Neural cell (in vitro differentiated cells): ENCODE results near the gene EVL. TPM values are rescaled to one million over a fixed set of nuclear protein-coding genes. Genes with fewer than 3 reads are reported as not detected.

Experiments
- H2AFZ ChIP-seq: fragments of 200-600, 300-800 bp; sonication (generic), shearing (Covaris generic); 2 replicates; pipeline ENCODE4 v1.6.0; 2014; ENCODE audit warnings: low read depth, mild to moderate bottlenecking, antibody characterized with exemption, low read length, moderate library complexity
- H3F3A ChIP-seq: fragments of 200-600 bp; shearing (Covaris generic); 2 replicates; pipeline ENCODE4 v1.6.1; 2016; ENCODE audit warnings: mild to moderate bottlenecking, moderate library complexity, mixed read lengths, antibody characterized with exemption, low read length; ENCODE audit not compliant: insufficient read depth, poor library complexity, severe bottlenecking
- H3K27ac ChIP-seq: fragments of 200-600, 300-800 bp; sonication (generic), shearing (Covaris generic); 2 replicates; pipeline ENCODE4 v1.5.1; 2014; ENCODE audit warnings: mild to moderate bottlenecking, low read length, moderate library complexity
- H3K27me3 ChIP-seq: fragments of 300-800, 200-600 bp; sonication (generic), shearing (Covaris generic); 2 replicates; pipeline ENCODE4 v1.6.0; 2014; ENCODE audit warnings: mild to moderate bottlenecking, low read depth, low read length, moderate library complexity; ENCODE audit not compliant: insufficient read depth
- H3K36me3 ChIP-seq: fragments of 300-800, 200-600 bp; sonication (generic), shearing (Covaris generic); 2 replicates; pipeline ENCODE4 v1.5.1; 2014; ENCODE audit warnings: mild to moderate bottlenecking, antibody characterized with exemption, low read length, moderate library complexity; ENCODE audit not compliant: insufficient read depth
- H3K4me2 ChIP-seq: fragments of 300-800, 200-600 bp; sonication (generic), shearing (Covaris generic); 2 replicates; pipeline ENCODE4 v1.6.0; 2014; ENCODE audit warnings: mild to moderate bottlenecking, low read length
- H3K4me3 ChIP-seq: fragments of 300-800, 200-600 bp; sonication (generic), shearing (Covaris generic); 2 replicates; pipeline ENCODE4 v1.5.1; 2014; ENCODE audit warnings: mild to moderate bottlenecking, low read length, moderate library complexity
- H3K79me2 ChIP-seq: fragments of 200-600 bp; shearing (Covaris generic); replicated peaks from 2 replicates; pipeline ENCODE4 v1.6.0; 2014; ENCODE audit warnings: mild to moderate bottlenecking, low read length, moderate library complexity; ENCODE audit not compliant: insufficient read depth
- H3K9ac ChIP-seq: fragments of 300-800, 200-600 bp; sonication (generic), shearing (Covaris generic); 2 replicates; pipeline ENCODE4 v1.6.1; 2016; ENCODE audit warnings: mild to moderate bottlenecking, low read length, mixed read lengths
- H3K9me2 ChIP-seq: fragments of 200-600 bp; shearing (Covaris generic); 2 replicates; pipeline ENCODE4 v1.6.1; 2016; ENCODE audit warnings: mild to moderate bottlenecking, low read length, mixed read lengths; ENCODE audit not compliant: insufficient read depth
- H3K9me3 ChIP-seq: fragments of 200-600, 300-800 bp; sonication (generic), shearing (Covaris generic); 2 replicates; pipeline ENCODE4 v1.6.1; 2016; ENCODE audit warnings: mild to moderate bottlenecking, mixed run types, low read length, moderate library complexity, mixed read lengths
- H4K20me1 ChIP-seq: fragments of 200-600 bp; shearing (Covaris generic); 2 replicates; pipeline ENCODE4 v1.6.1; 2016; ENCODE audit warnings: mild to moderate bottlenecking, mixed run types; ENCODE audit not compliant: insufficient read depth
- EP300 ChIP-seq: fragments of 450-650 bp; conservative IDR thresholded peaks from 2 replicates; pipeline ENCODE4 v1.6.1; 2014; ENCODE audit warnings: antibody characterized with exemption, mild to moderate bottlenecking, moderate library complexity; ENCODE audit not compliant: poor library complexity, severe bottlenecking
- EZH2 ChIP-seq: fragments of 200-600, 300-800 bp; shearing (Covaris generic), sonication (generic); IDR thresholded peaks from 2 replicates; pipeline ENCODE4 v1.6.1; 2014; ENCODE audit warnings: antibody characterized with exemption, low read length, borderline replicate concordance, mild to moderate bottlenecking; ENCODE audit not compliant: insufficient read depth, poor library complexity, severe bottlenecking
- MXI1 ChIP-seq: fragments of 450-650 bp; conservative IDR thresholded peaks from 2 replicates; pipeline ENCODE4 v1.6.1; 2014; ENCODE audit warnings: antibody characterized with exemption, mild to moderate bottlenecking; ENCODE audit not compliant: poor library complexity, severe bottlenecking
- POLR2AphosphoS5 ChIP-seq: IDR thresholded peaks from 2 replicates; pipeline ENCODE4 v1.6.1; 2012
- RAD21 ChIP-seq: fragments of 450-650 bp; conservative IDR thresholded peaks from 2 replicates; pipeline ENCODE4 v1.6.1; 2014; ENCODE audit warnings: antibody characterized with exemption, mild to moderate bottlenecking, moderate library complexity
- SMC3 ChIP-seq: fragments of 450-650 bp; conservative IDR thresholded peaks from 2 replicates; pipeline ENCODE4 v1.6.1; 2014; ENCODE audit warnings: antibody characterized with exemption, mild to moderate bottlenecking, moderate library complexity; ENCODE audit not compliant: poor library complexity
- TAF1 ChIP-seq: IDR thresholded peaks from 2 replicates; pipeline ENCODE4 v1.6.1; 2012; ENCODE audit warnings: low read depth
- polyA plus RNA-seq: library from polyadenylated mRNA; depleted of rRNA; stranded (reverse); fragments of >200 nt; gene quantifications from 2 replicates; pipeline ENCODE4 v1.2.3, GENCODE V29; 2014
- TF ChIP-seq, protein P1 (sequence below): fragments of 450-650 bp; IDR thresholded peaks from 2 replicates; pipeline ENCODE4 v1.5.1; 2014; ENCODE audit warnings: antibody characterized with exemption, mild to moderate bottlenecking, moderate library complexity; ENCODE audit not compliant: poor library complexity, severe bottlenecking
- TF ChIP-seq, protein P2 (sequence below): IDR thresholded peaks from 2 replicates; pipeline ENCODE4 v1.6.1; 2012; ENCODE audit warnings: borderline replicate concordance

EVL gene
- polyA plus RNA-seq, 1 donor from 2014 or later: 387 TPM

DNA sequence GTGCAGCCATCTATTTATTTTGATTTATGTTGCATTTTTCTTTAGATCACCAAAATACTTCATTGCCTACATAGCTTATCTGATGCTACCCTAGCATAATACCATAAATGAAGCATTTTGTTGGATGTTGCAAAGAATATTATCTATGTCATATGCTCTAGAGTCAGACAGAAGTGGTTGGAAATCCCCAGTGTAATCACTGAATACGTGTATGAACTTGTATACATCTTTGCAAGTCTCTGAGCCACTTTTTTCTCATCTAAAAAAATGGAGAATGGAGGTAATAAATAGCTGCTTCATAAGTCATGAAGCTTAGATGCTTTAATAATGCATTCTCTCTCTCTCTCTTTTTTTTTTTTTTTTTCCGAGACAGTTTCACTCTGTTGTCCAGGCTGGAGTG, 18.5 kb downstream of the EVL start:
- H3K9me2 ChIP-seq: no peaks in the 10 kb centered on the region
- no peaks in the 10 kb centered on the region for H3K27me3 ChIP-seq
- no peak overlapping the region for H3K4me3 ChIP-seq
- H3F3A ChIP-seq: peaks cover 5% of the 10 kb centered on the region
- peaks cover 22% of the 10 kb centered on the region for H3K79me2 ChIP-seq
- peaks cover 8% of the 10 kb centered on the region for H4K20me1 ChIP-seq
- TF ChIP-seq TAF1 (no peak), RAD21 (no peak), POLR2AphosphoS5 (no peak)
- TF ChIP-seq, protein P1, sequence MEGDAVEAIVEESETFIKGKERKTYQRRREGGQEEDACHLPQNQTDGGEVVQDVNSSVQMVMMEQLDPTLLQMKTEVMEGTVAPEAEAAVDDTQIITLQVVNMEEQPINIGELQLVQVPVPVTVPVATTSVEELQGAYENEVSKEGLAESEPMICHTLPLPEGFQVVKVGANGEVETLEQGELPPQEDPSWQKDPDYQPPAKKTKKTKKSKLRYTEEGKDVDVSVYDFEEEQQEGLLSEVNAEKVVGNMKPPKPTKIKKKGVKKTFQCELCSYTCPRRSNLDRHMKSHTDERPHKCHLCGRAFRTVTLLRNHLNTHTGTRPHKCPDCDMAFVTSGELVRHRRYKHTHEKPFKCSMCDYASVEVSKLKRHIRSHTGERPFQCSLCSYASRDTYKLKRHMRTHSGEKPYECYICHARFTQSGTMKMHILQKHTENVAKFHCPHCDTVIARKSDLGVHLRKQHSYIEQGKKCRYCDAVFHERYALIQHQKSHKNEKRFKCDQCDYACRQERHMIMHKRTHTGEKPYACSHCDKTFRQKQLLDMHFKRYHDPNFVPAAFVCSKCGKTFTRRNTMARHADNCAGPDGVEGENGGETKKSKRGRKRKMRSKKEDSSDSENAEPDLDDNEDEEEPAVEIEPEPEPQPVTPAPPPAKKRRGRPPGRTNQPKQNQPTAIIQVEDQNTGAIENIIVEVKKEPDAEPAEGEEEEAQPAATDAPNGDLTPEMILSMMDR: no peak
- no peak overlapping the region for H2AFZ ChIP-seq
- H3K27ac ChIP-seq: no peak overlapping the region
- no peak overlapping the region for H3K9ac ChIP-seq
- no peaks in the 10 kb centered on the region for H3K9me3 ChIP-seq
- no peak overlapping the region for H3K4me2 ChIP-seq
- H3K36me3 ChIP-seq: peaks cover 6% of the 10 kb centered on the region

DNA sequence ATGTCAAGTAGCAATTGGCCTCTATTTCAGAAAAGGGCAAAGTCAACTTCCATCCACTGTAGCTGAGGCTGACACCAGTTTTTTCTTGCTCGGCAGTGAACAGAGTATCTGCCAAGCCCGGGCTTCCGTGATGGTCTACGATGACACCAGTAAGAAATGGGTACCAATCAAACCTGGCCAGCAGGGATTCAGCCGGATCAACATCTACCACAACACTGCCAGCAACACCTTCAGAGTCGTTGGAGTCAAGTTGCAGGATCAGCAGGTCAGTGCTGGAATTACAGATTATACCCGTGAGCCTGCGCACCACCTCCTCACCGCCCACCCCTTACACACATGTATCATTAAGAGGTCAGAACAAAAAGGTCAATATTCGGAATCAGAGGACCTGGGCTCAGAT, 19.4 kb downstream of the EVL start:
- Histone ChIP-seq H3K9me2 (no peaks in the 10 kb centered on the region), H3K9ac (no peak overlapping the region), H3K4me3 (no peak overlapping the region), H3K9me3 (no peaks in the 10 kb centered on the region), H3K4me2 (no peak overlapping the region), H3K27me3 (no peaks in the 10 kb centered on the region), H4K20me1 (peaks cover 8% of the 10 kb centered on the region), H3K27ac (no peak overlapping the region), H2AFZ (no peak overlapping the region), H3K36me3 (peaks cover 9% of the 10 kb centered on the region), H3K79me2 (peaks cover 22% of the 10 kb centered on the region), H3F3A (peaks cover 5% of the 10 kb centered on the region)
- no peak for TF ChIP-seq EP300
- TF ChIP-seq MXI1: no peak
- no peak for TF ChIP-seq POLR2AphosphoS5
- no peak for TF ChIP-seq SMC3
- TF ChIP-seq RAD21: no peak

DNA sequence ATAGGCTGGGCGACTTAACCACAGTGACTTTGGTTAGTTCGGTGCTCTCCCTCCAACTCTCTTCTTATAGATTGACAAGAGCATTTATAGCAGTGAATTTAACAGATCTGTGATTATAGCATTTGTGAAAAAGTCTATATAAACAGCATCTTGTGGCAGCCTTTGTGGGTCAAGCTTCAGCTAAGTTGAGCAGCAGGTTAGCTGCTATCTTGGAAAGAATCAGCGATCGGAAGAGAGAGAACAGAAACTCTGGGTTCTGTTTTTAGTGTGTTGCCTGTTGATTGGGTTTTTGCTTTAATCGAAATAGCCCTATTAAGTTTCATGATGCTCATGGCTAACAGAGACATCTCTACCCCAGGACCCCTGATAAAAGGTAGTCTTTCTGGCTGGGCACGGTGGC, 20.2 kb downstream of the EVL start:
- H3F3A ChIP-seq: peaks cover 2% of the 10 kb centered on the region
- H3K27me3 ChIP-seq: no peaks in the 10 kb centered on the region
- H3K79me2 ChIP-seq: peaks cover 22% of the 10 kb centered on the region
- H3K27ac ChIP-seq: no peak overlapping the region
- peaks cover 8% of the 10 kb centered on the region for H4K20me1 ChIP-seq
- TF ChIP-seq TAF1 (no peak), EP300 (no peak), SMC3 (no peak), RAD21 (no peak), MXI1 (no peak), POLR2AphosphoS5 (no peak), EZH2 (no peak)
- TF ChIP-seq, protein P1: no peak
- TF ChIP-seq, protein P2, sequence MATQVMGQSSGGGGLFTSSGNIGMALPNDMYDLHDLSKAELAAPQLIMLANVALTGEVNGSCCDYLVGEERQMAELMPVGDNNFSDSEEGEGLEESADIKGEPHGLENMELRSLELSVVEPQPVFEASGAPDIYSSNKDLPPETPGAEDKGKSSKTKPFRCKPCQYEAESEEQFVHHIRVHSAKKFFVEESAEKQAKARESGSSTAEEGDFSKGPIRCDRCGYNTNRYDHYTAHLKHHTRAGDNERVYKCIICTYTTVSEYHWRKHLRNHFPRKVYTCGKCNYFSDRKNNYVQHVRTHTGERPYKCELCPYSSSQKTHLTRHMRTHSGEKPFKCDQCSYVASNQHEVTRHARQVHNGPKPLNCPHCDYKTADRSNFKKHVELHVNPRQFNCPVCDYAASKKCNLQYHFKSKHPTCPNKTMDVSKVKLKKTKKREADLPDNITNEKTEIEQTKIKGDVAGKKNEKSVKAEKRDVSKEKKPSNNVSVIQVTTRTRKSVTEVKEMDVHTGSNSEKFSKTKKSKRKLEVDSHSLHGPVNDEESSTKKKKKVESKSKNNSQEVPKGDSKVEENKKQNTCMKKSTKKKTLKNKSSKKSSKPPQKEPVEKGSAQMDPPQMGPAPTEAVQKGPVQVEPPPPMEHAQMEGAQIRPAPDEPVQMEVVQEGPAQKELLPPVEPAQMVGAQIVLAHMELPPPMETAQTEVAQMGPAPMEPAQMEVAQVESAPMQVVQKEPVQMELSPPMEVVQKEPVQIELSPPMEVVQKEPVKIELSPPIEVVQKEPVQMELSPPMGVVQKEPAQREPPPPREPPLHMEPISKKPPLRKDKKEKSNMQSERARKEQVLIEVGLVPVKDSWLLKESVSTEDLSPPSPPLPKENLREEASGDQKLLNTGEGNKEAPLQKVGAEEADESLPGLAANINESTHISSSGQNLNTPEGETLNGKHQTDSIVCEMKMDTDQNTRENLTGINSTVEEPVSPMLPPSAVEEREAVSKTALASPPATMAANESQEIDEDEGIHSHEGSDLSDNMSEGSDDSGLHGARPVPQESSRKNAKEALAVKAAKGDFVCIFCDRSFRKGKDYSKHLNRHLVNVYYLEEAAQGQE: no peak
- no peaks in the 10 kb centered on the region for H3K9me2 ChIP-seq
- H3K9ac ChIP-seq: no peak overlapping the region
- no peak overlapping the region for H2AFZ ChIP-seq
- no peak overlapping the region for H3K4me3 ChIP-seq
- H3K36me3 ChIP-seq: peaks cover 15% of the 10 kb centered on the region
- H3K4me2 ChIP-seq: no peak overlapping the region
- H3K9me3 ChIP-seq: no peaks in the 10 kb centered on the region
